SU-DHL-6 (cell line): ENCODE results near the gene MUC20.
"Not testable (repeated sequence)": the region's sequence is repeated elsewhere in the genome, so short reads cannot be mapped to it uniquely, and the experiment has no call there.

Experiments used
- EZH2phosphoT487 ChIP-seq: fragments of 200-600 bp; sonication (generic), shearing (Covaris generic); conservative IDR thresholded peaks from 2 replicates; pipeline ENCODE4 v1.6.1; 2018; ENCODE audit warnings: mild to moderate bottlenecking, antibody characterized with exemption, low read length, moderate library complexity, mixed read lengths
- TF ChIP-seq, protein P1 (sequence below): fragments of 200-600 bp; sonication (generic); IDR thresholded peaks from one replicate; pipeline ENCODE4 v1.5.1; 2017; ENCODE audit warnings: antibody characterized with exemption, mild to moderate bottlenecking, low read length, moderate library complexity; ENCODE audit not compliant: insufficient read depth, poor library complexity, severe bottlenecking

DNA sequence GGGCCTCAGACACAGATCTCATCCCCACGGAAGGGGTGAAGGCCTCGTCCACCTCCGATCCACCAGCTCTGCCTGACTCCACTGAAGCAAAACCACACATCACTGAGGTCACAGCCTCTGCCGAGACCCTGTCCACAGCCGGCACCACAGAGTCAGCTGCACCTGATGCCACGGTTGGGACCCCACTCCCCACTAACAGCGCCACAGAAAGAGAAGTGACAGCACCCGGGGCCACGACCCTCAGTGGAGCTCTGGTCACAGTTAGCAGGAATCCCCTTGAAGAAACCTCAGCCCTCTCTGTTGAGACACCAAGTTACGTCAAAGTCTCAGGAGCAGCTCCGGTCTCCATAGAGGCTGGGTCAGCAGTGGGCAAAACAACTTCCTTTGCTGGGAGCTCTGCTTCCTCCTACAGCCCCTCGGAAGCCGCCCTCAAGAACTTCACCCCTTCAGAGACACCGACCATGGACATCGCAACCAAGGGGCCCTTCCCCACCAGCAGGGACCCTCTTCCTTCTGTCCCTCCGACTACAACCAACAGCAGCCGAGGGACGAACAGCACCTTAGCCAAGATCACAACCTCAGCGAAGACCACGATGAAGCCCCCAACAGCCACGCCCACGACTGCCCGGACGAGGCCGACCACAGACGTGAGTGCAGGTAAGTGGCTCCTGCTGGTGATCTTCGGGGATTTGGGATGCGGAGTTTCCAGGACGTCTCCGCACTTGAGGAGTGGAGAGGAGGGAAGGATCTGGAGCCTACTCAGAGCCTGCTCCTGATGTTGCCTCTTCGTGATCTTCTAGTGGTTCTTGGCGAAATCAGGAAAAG lies 5.3 kb downstream of the MUC20 start:
- TF ChIP-seq, protein P1, sequence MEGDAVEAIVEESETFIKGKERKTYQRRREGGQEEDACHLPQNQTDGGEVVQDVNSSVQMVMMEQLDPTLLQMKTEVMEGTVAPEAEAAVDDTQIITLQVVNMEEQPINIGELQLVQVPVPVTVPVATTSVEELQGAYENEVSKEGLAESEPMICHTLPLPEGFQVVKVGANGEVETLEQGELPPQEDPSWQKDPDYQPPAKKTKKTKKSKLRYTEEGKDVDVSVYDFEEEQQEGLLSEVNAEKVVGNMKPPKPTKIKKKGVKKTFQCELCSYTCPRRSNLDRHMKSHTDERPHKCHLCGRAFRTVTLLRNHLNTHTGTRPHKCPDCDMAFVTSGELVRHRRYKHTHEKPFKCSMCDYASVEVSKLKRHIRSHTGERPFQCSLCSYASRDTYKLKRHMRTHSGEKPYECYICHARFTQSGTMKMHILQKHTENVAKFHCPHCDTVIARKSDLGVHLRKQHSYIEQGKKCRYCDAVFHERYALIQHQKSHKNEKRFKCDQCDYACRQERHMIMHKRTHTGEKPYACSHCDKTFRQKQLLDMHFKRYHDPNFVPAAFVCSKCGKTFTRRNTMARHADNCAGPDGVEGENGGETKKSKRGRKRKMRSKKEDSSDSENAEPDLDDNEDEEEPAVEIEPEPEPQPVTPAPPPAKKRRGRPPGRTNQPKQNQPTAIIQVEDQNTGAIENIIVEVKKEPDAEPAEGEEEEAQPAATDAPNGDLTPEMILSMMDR: not testable (repeated sequence)
- not testable (repeated sequence) for TF ChIP-seq EZH2phosphoT487
